AG09319 (cell line): ENCODE results near the gene ZNF407.

Experiments
- DNase-seq: peaks from one replicate; pipeline ENCODE4 v3.0.0-alpha.2; 2010; ENCODE audit warnings: low read depth; ENCODE audit errors: extremely low read depth
- CTCF ChIP-seq: IDR thresholded peaks from 2 replicates; pipeline ENCODE4 v1.5.1; 2011; ENCODE audit warnings: low read depth, mild to moderate bottlenecking, inconsistent platforms, low read length, moderate library complexity

The ZNF407 gene

GRCh38 chr18:75086494-75087034 lies 488.9 kb downstream of the ZNF407 start:
- TF ChIP-seq CTCF = no peak
- DNase-seq = no peak

DNA sequence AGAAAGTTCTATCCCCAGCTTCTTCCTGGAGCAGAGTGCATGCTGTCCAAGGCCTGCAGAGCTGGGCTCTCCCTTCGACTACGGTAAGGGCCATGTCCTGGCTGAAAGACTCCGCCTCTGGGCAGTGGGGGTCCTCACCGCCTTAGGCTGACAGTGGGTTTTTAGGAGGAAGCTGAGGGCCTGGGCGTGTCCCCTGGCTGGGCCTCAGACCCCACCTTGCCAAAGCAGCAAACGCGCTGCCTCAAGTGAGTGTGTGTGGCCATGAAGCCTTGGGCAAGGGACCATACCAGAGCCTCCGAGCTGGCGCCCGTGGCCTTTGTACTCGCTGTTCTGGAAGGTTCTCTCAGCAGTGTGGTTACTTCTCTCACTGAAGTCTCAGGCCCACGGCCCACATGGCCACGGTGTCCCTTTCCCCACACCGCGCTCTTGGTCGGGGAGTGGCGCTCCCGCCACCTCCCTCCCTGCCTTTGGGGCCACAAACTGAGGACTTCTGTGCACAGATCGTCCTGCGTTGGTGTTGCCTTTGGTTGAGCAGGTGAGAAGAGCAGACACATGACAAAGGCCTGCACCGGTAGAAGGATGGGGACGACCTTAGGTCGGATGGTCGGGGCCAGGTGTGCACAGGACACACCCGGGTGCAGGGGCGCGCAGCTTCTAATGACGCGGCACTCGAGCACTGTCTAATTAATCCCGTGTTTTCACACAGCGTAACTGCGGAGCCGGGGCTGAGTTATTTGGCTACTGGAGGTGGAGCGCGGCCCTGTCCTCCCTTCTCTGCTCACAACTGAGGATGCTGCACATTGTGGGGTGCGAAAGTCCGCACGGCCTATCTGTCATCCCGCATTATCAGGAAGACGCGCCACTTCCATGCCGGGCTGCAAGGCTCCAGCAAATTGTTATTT lies 489.7 kb downstream of the ZNF407 start:
- DNase-seq = no peak
- no peak for TF ChIP-seq CTCF

DNA sequence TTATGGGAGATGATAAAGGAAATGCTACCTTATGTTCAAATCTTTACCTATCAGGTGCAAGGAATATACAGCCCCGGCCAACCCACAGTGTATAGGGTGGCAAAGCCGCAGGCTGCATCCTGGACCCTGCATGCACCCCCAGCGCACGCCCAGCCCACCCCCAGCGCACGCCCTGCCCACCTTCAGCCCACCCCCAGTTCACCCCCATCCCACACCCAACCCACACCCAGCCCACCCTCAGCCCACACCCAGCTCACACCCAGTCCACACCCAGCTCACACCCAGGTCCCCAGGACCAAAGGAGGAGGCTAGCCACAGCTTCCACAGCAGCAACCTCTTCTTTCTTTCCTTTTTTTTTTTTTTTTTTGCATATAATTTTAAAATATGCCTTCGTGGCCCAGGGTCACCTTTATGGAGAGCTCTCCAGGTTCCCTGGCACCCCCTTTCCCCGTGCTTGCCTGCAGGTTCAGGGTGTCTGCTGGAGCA lies 490.4 kb downstream of the ZNF407 start:
- no peak for DNase-seq
- no peak for TF ChIP-seq CTCF

- TF ChIP-seq CTCF = no peak
- DNase-seq = no peak
Observed at GRCh38 chr18:75088622-75089211, 491.0 kb downstream of the ZNF407 start.

DNA sequence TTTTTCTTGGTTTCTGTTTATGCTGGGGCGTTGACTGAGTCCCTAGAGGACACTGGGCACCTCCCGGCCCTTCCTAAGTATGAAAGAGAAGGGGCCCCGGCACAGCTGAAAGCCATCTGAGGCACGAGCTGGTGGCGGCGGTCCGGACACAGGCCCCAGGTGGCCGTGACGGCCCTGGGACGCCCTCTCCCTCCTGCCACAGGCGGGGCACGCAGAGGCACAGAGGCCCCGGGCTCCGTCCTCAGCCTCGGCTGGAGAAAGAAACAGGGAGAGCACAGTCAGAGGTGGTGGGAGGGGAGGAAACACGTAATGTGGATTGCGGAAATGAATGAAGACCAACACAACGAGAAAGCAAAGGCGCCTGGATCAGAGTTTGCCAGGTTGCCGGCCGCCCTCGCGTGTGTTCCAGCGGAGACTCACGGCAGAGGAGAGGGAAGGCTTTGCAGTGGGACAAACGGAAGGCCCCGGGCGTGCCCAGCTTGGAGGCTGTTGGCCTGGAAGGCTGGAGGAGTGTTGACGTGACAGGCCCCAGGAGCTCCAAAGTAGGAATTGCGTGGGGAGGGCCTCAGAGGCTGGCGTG lies 492.2 kb downstream of the ZNF407 start:
- no peak for TF ChIP-seq CTCF
- no peak for DNase-seq

DNA sequence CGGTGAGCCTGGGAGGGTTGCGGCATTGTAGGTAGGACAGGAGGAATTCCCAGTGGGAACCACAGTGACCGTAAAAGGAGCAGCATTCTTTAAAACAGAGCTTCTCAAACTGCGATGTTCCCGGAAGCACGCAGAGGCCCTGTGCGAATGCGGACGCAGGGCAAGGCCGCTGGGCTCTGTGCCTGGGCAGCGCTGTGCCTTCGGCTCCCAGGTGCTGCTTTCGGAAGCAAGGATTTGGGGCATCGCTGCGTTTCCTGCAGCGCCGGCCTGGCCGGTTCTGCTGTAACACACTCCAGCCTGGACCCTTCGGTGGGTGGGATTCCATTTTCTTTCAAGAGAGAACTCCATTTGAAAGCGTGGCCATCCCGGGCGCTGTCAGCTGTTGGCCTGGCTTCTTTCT lies 492.7 kb downstream of the ZNF407 start:
- TF ChIP-seq CTCF = no peak
- no peak for DNase-seq
